ENCODE measurements around the gene SMIM34.
"Not testable (repeated sequence)": the region's sequence is repeated elsewhere in the genome, so short reads cannot be mapped to it uniquely, and the experiment has no call there.

- TF ChIP-seq SUZ12 (IDR thresholded peaks at IDR 0.05; ENCODE audit: extremely low read depth, insufficient read depth, insufficient read length); ZNF274 (IDR thresholded peaks at IDR 0.05; ENCODE audit: low read depth, low read length): not testable (repeated sequence)
Observed at GRCh38 chr21:34400522-34400921, 23.2 kb downstream of the SMIM34 start.
